ENCODE results near the gene EDARADD. TPM values are rescaled to one million over a fixed set of nuclear protein-coding genes. Genes with fewer than 3 reads are reported as not detected.

Gene EDARADD
- total and polyA plus RNA-seq, 2 of the 8 experiments (the other 6 are each of a cell fraction or from before 2014, with no cell fraction given): 3.4 to 6.1 TPM

- CTCF ChIA-PET (ENCODE audit: partially characterized antibody): interaction anchor here (2.9 kb wide), 1 partner anchor 8 kb away, joined by 13 read pairs; no protein-coding TSS in a partner anchor
- H2BK5ac ChIP-seq (ENCODE audit: low read depth, low read length): no peak overlapping the region
These were observed 66.0 kb downstream of the EDARADD start for GRCh38 chr1:236460103-236460502.

More at GRCh38 chr1:236460103-236460502, 66.0 kb downstream of the EDARADD start:
- POLR2A ChIA-PET (ENCODE audit: partially characterized antibody): no interaction called here
- Histone ChIP-seq H3K79me1 (ENCODE audit: low read depth, low read length) (no peaks in the 10 kb centered on the region; the same call in 1 of the 2 replicates), H3K9me3 (ENCODE audit: insufficient read depth in 2 of 2, low read depth in 1 of 2, low read length in 1 of 2) (no peaks in the 10 kb centered on the region), H3K27ac (ENCODE audit: low read depth, low read length) (no peak overlapping the region), H3K79me2 (ENCODE audit: control insufficient read depth in 1 of 2, insufficient read depth in 2 of 2, low read length in 2 of 2) (no peaks in the 10 kb centered on the region), H4K20me1 (replicated peaks in 1 of 2; ENCODE audit: control insufficient read depth in 1 of 2, insufficient read depth in 2 of 2, low read length in 2 of 2) (peaks cover 0 to 2% of the 10 kb centered on the region in 2 experiments), H4K5ac (ENCODE audit: insufficient read length, low read depth, low read length) (no peak overlapping the region), H2BK15ac (ENCODE audit: low read length) (no peak overlapping the region), H3K23me2 (ENCODE audit: low read depth, low read length) (no peaks in the 10 kb centered on the region), H3K4ac (replicated peaks; ENCODE audit: insufficient read length, low read depth, low read length) (no peak overlapping the region), H3K4me3 (ENCODE audit: extremely low read depth in 1 of 4, insufficient read depth in 2 of 4, low read depth in 3 of 4, low read length in 4 of 4) (no peak overlapping the region), H3K56ac (replicated peaks; ENCODE audit: insufficient read length, low read depth, low read length) (no peak overlapping the region), H3K23ac (ENCODE audit: insufficient read length) (no peak overlapping the region), H3K18ac (ENCODE audit: extremely low read depth, low read length) (no peak overlapping the region), H4K91ac (replicated peaks; ENCODE audit: insufficient read length, low read length) (no peak overlapping the region), H3K4me1 (replicated peaks in 1 of 4; ENCODE audit: control insufficient read depth in 3 of 4, insufficient read depth in 4 of 4, low read length in 3 of 4) (no peaks in the 10 kb centered on the region), H3K36me3 (ENCODE audit: control insufficient read depth in 2 of 4, insufficient read depth in 4 of 4, low read length in 3 of 4) (no peaks in the 10 kb centered on the region), H3K9ac (replicated peaks in 1 of 4; ENCODE audit: extremely low read depth in 1 of 4, low read depth in 3 of 4, low read length in 3 of 4) (no peak overlapping the region), H3K27me3 (replicated peaks in 1 of 4; ENCODE audit: control insufficient read depth in 3 of 4, extremely low read depth in 1 of 4, insufficient read depth in 3 of 4, low read length in 3 of 4) (peaks cover 0 to 1% (median 0%) of the 10 kb centered on the region in 4 experiments; a peak in 1 of 7 replicates), H4K8ac (ENCODE audit: extremely low read depth, insufficient read depth, low read length) (no peak overlapping the region), H2AK5ac (ENCODE audit: low read depth, low read length) (no peak overlapping the region), H2BK12ac (ENCODE audit: low read depth, low read length) (no peak overlapping the region), H2BK120ac (replicated peaks; ENCODE audit: low read depth, low read length) (no peak overlapping the region), H3K14ac (ENCODE audit: insufficient read length) (no peak overlapping the region), H2AFZ (ENCODE audit: low read length) (no peak overlapping the region), H2BK20ac (ENCODE audit: low read length) (no peak overlapping the region), H3K4me2 (ENCODE audit: insufficient read depth in 1 of 2, low read depth in 2 of 2, low read length in 2 of 2) (no peak overlapping the region)
- TF ChIP-seq SRF (IDR thresholded peaks at IDR 0.05; ENCODE audit: low read depth, low read length): no peak
- TF ChIP-seq ZNF274 (IDR thresholded peaks at IDR 0.05; ENCODE audit: borderline replicate concordance, extremely low read depth, low read length): no peak
- no peak for TF ChIP-seq EZH2 (IDR thresholded peaks at IDR 0.05; ENCODE audit: low read depth, low read length, severe bottlenecking)
- TF ChIP-seq CHD2 (IDR thresholded peaks at IDR 0.05; ENCODE audit: low read length): no peak
- TF ChIP-seq MAFK (IDR thresholded peaks at IDR 0.05; ENCODE audit: low read depth, low read length): no peak
- TF ChIP-seq RBBP5 (IDR thresholded peaks at IDR 0.05; ENCODE audit: borderline replicate concordance, low read depth, low read length): no peak
- TF ChIP-seq GABPA (IDR thresholded peaks at IDR 0.05; ENCODE audit: borderline replicate concordance, insufficient read depth, low read length): no peak
- TF ChIP-seq SIRT6 (IDR thresholded peaks at IDR 0.05; ENCODE audit: low read length): no peak
- no peak for TF ChIP-seq SP2 (IDR thresholded peaks at IDR 0.05; ENCODE audit: low read length)
- no peak for TF ChIP-seq KDM4A (IDR thresholded peaks at IDR 0.05; ENCODE audit: low read depth, low read length, severe bottlenecking)
- no peak for TF ChIP-seq SIX5 (IDR thresholded peaks at IDR 0.05; ENCODE audit: low read depth, low read length)
- no peak for TF ChIP-seq JUN (IDR thresholded peaks at IDR 0.05; ENCODE audit: low read depth, low read length)
- no peak for TF ChIP-seq TAF1 (IDR thresholded peaks at IDR 0.05; ENCODE audit: low read depth, low read length)
- no peak for TF ChIP-seq TEAD4 (IDR thresholded peaks at IDR 0.05; ENCODE audit: low read depth, low read length)
- no peak for TF ChIP-seq BACH1 (IDR thresholded peaks at IDR 0.05; ENCODE audit: low read length)
- FAIRE-seq (no peak), DNase-seq (ENCODE audit: low read depth in 1 of 2, low spot score in 2 of 2) (no peak)
- 93% methylated on average over 3 of the region's 3 CpGs; no CpG with 5 or more reads in 1 of the 2 experiments for whole genome bisulfite sequencing, 2 experiments (ENCODE audit: extremely low coverage in 1 of 2, insufficient coverage in 1 of 2, insufficient read length in 1 of 2, insufficient replicate concordance in 2 of 2, low coverage in 1 of 2, low lambda C conversion rate in 2 of 2, missing lambda C conversion rate in 1 of 2)
